ENCODE data around the gene GNPTAB.
"Not testable (repeated sequence)": the region's sequence is repeated elsewhere in the genome, so short reads cannot be mapped to it uniquely, and the experiment has no call there.

GNPTAB gene

GRCh38 chr12:101859664-101860607 is 29.2 kb upstream of the GNPTAB start:
- H3K9me3 Mint-ChIP-seq, result peaks cover 11% of the 10 kb centered on the region
- TF ChIP-seq, protein P1, sequence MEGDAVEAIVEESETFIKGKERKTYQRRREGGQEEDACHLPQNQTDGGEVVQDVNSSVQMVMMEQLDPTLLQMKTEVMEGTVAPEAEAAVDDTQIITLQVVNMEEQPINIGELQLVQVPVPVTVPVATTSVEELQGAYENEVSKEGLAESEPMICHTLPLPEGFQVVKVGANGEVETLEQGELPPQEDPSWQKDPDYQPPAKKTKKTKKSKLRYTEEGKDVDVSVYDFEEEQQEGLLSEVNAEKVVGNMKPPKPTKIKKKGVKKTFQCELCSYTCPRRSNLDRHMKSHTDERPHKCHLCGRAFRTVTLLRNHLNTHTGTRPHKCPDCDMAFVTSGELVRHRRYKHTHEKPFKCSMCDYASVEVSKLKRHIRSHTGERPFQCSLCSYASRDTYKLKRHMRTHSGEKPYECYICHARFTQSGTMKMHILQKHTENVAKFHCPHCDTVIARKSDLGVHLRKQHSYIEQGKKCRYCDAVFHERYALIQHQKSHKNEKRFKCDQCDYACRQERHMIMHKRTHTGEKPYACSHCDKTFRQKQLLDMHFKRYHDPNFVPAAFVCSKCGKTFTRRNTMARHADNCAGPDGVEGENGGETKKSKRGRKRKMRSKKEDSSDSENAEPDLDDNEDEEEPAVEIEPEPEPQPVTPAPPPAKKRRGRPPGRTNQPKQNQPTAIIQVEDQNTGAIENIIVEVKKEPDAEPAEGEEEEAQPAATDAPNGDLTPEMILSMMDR (IDR thresholded peaks at IDR 0.05), result no peak
- no peak for DNase-seq
- no peak overlapping the region for H3K27ac Mint-ChIP-seq
- H3K27me3 Mint-ChIP-seq (ENCODE audit: low read depth, poor library complexity), result peaks cover 4% of the 10 kb centered on the region
- no peaks in the 10 kb centered on the region for H3K36me3 Mint-ChIP-seq (ENCODE audit: low read depth)
- peaks cover 13% of the 10 kb centered on the region for H3K4me1 Mint-ChIP-seq
- no peak overlapping the region for H3K4me3 Mint-ChIP-seq

DNA sequence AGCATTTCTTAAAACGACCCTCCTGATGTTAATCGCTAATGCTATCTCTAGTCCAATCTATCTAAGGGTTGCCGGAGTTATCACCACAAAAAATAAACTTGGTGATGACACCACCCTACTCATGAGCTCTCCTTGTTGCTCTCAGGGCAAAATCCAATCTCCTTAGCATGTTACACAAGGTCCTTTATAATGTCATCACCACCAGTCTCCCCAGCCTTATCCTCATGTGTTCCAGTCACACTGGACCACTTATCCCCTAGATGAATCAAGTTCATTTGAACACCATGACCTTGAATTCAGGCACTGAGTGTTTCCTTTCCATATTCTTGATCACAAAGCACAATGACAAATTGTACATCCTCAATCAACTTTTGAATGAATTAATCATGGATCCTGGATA is 27.6 kb upstream of the GNPTAB start:
- no peaks in the 10 kb centered on the region for H3K27me3 Mint-ChIP-seq (ENCODE audit: low read depth, poor library complexity)
- H3K4me3 Mint-ChIP-seq, result no peak overlapping the region
- DNase-seq, result no peak
- H3K4me1 Mint-ChIP-seq, result peaks cover 20% of the 10 kb centered on the region
- TF ChIP-seq, protein P1 (IDR thresholded peaks at IDR 0.05), result no peak
- H3K9me3 Mint-ChIP-seq, result peaks cover 4% of the 10 kb centered on the region
- no peak overlapping the region for H3K27ac Mint-ChIP-seq
- no peaks in the 10 kb centered on the region for H3K36me3 Mint-ChIP-seq (ENCODE audit: low read depth)

- Mint-ChIP-seq H3K9me3 (no peaks in the 10 kb centered on the region), H3K27ac (no peak overlapping the region), H3K27me3 (ENCODE audit: low read depth, poor library complexity) (no peaks in the 10 kb centered on the region), H3K4me1 (peaks cover 20% of the 10 kb centered on the region), H3K36me3 (ENCODE audit: low read depth) (no peaks in the 10 kb centered on the region), H3K4me3 (no peak overlapping the region)
- TF ChIP-seq, protein P1 (IDR thresholded peaks at IDR 0.05), result no peak
- DNase-seq, result no peak
Measured at GRCh38 chr12:101857043-101857558, 26.3 kb upstream of the GNPTAB start.

GRCh38 chr12:101856614-101857013 is 25.9 kb upstream of the GNPTAB start:
- H3K4me1 Mint-ChIP-seq, result peaks cover 20% of the 10 kb centered on the region
- H3K9me3 Mint-ChIP-seq; H3K4me3 Mint-ChIP-seq; H3K27ac Mint-ChIP-seq; DNase-seq; H3K36me3 Mint-ChIP-seq (ENCODE audit: low read depth); H3K27me3 Mint-ChIP-seq (ENCODE audit: low read depth, poor library complexity): not testable (repeated sequence)

GRCh38 chr12:101855976-101856375 is 25.2 kb upstream of the GNPTAB start:
- H3K4me1 Mint-ChIP-seq, result peaks cover 20% of the 10 kb centered on the region

DNA sequence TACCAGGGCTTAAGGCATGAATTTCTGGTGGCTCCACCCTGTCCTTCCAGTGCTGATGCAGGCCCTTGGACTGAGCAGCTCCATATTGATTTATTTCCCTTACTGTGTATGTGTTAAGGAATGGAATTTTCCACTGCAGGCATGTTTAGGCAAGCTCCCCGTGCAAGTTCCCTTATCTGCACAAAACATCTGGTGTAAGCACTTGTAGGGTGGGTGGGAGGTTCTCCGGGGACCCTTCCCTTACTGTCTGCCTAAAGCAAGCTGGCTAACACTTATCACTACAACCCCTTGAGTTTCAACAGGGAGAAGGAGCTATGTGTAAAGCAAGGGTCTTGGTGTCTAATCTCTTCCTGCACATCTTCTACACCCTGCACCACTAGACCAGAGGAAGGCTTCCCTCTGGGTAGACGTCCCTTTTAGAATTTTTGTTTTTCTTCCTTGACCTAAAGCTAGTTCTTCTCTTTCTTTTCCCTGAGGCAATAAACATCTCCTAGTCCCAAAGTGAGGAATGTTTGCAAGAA is 24.7 kb upstream of the GNPTAB start:
- H3K27me3 Mint-ChIP-seq (ENCODE audit: low read depth, poor library complexity), result no peaks in the 10 kb centered on the region
- H3K9me3 Mint-ChIP-seq, result no peaks in the 10 kb centered on the region
- no peak overlapping the region for H3K4me3 Mint-ChIP-seq
- H3K36me3 Mint-ChIP-seq (ENCODE audit: low read depth), result no peaks in the 10 kb centered on the region
- H3K4me1 Mint-ChIP-seq, result peaks cover 20% of the 10 kb centered on the region
- no peak for DNase-seq
- H3K27ac Mint-ChIP-seq, result no peak overlapping the region
- TF ChIP-seq, protein P1 (IDR thresholded peaks at IDR 0.05), result no peak

More at GRCh38 chr12:101855976-101856375, 25.2 kb upstream of the GNPTAB start:
- TF ChIP-seq, protein P1 (IDR thresholded peaks at IDR 0.05), result no peak
- Mint-ChIP-seq H3K36me3 (ENCODE audit: low read depth) (no peaks in the 10 kb centered on the region), H3K27me3 (ENCODE audit: low read depth, poor library complexity) (no peaks in the 10 kb centered on the region), H3K27ac (no peak overlapping the region), H3K4me3 (no peak overlapping the region), H3K9me3 (no peaks in the 10 kb centered on the region)
- DNase-seq, result no peak

Data from nephron progenitor cell (in vitro differentiated cells).